NCI-H128 (cell line): Measurements from ENCODE around the gene MCL1.
"Not testable (repeated sequence)": the region's sequence is repeated elsewhere in the genome, so short reads cannot be mapped to it uniquely, and the experiment has no call there.

Experiments used
- DNase-seq: peaks from one replicate; lab custom pipeline; 2025; ENCODE audit not compliant: unreplicated experiment; lab: John Stamatoyannopoulos, UW

The MCL1 gene

DNA sequence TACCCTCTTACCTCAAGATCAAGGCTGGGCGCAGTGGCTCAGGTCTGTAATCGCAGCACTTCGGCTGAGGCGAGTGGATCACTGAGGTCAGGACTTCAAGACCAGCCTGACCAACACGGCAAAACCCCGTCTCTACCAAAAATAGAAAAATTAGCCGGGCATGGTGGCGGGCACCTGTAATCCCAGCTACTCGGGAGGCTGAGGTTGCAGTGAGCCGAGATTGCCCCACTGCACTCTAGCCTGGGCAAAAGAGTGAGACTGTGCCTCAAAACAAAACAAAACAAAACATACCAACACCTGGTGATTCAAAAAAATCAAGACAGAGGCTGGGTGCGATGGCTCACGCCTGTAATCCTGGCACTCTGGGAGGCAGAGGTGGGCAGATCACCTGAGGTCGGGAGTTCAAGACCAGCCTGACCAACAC lies 5.8 kb downstream of the MCL1 start:
- DNase-seq = not testable (repeated sequence)

DNA sequence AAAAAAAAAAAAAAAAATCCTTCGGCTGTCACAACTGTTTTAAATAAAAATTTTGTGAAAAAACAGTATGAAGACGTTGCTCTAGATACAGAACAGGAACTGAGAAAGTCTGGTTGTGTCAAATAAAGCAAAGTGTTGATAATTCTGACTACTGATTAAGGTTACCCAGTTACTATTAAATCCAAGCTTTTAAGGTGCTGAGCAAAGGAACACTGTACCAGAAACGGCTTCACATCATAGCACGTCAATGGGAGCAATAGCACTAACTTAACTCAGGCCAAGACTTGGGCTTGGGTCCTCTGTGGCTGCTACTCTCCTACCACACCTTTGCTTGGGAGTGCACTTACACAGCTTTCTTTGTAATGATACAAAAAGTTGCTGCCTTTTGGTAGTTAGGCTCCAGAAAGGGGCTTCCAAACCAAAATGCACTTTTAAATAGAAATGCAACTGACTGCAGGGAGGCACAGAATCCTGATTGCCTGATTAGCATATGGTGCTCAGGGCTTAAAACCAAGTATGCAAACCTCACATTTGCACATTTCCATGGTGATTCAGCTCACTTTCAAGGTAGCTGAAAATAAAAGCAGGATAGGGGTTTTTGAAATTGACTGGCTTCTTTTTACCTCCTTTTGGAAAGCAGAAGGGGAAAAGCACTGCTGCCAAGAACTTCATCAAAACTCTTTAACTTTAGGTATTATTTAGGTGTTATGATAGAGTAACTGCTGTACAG lies 6.3 kb downstream of the MCL1 start:
- DNase-seq = no peak

GRCh38 chr1:150568594-150568966 lies 10.8 kb downstream of the MCL1 start:
- DNase-seq = no peak

GRCh38 chr1:150567717-150568593 lies 11.5 kb downstream of the MCL1 start:
- no peak for DNase-seq

GRCh38 chr1:150567341-150567716 lies 12.1 kb downstream of the MCL1 start:
- DNase-seq = no peak

- DNase-seq = no peak
These were observed 12.6 kb downstream of the MCL1 start for GRCh38 chr1:150566589-150567340.

GRCh38 chr1:150565240-150565991 lies 14.0 kb downstream of the MCL1 start:
- not testable (repeated sequence) for DNase-seq

DNA sequence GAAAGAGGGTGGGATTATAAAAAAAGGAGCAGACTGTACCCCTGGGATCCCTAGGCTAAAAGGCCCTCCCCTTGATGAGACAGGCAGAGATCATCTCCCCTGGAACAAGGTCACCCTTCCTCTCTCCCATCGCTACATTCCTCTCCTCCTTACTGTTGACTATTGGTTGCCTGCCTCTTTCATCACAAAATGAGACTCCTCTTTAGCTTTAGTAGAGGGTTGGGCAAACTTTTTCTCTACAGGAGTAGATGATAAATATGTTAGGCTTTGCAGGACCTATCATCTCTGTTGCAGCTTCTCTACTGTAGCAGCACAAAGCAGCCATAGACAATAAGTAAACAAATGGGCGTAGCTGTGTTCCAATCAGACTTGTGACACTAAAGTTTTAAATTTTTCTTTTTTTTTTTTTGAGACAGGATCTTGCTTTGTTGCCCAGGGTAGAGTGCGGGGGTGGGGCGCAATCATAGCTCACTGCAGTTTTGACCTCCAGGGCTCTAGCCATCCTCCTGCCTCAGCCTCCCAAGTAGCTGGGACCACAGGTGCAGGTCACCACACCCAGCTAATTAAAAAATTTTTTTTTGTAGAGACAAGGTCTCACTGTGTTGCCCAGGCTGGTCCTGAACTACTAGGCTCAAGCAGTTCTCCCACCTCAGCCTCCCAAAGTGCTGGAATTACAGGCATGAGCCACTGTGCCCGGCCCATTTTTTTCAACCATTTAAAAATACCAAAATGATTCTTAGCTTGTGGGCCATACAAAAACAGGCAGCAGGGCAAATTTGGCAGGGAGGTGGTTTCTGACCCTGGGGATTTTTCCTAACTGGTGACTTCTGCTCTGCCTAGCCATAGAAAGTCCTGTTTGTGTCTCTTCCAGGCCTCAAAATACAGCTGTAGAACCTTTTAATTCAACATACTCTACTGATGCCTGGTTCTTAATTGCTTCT lies 15.1 kb downstream of the MCL1 start:
- DNase-seq = no peak

- DNase-seq = no peak
These were observed 15.9 kb downstream of the MCL1 start for GRCh38 chr1:150563340-150564038.

DNA sequence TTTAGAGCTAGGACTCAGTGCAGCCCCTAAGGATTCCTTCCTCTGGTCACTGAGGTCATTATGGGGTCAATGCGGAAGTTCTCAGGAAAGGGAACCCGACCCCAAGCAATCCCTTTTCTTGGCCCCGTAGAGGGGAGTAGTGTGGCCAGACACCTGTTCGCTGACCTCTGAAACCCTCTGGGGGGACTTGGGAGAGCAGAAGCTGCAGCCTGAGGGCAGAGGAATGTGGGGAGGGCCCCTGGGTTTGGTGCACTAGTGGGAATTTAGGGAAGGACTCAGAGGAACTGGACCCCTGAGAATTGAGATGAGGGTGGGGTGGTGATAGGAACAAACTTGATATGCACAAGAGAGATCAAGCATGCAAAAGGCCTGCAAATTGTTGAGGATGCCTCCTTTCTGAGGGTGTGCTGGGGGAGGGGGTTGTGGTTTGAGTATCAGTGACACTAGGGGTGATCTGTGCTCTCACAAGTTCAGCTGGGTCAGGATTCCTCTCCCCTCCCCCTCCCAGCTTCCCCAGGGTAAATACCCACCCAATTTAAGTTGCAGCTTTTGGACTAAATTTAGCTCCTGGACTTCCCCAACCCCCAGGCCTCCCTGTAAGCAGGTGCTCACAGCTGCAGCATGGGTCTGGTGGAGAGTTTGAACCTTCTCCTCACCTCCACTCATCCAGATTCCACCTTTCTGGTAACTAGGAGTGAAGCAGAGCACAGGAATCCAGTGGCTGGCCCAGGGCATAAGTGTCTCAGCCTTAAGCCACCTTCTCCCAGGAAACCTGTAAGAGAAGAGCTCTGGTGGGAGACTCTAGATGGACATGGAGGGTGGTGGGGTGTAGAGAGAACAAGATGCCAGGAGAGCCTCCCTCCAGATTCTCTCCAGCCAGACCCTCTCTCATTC lies 16.7 kb downstream of the MCL1 start:
- no peak for DNase-seq

- peak; percentile 62 for DNase-seq
These were observed 17.4 kb downstream of the MCL1 start for GRCh38 chr1:150561974-150562445.

DNA sequence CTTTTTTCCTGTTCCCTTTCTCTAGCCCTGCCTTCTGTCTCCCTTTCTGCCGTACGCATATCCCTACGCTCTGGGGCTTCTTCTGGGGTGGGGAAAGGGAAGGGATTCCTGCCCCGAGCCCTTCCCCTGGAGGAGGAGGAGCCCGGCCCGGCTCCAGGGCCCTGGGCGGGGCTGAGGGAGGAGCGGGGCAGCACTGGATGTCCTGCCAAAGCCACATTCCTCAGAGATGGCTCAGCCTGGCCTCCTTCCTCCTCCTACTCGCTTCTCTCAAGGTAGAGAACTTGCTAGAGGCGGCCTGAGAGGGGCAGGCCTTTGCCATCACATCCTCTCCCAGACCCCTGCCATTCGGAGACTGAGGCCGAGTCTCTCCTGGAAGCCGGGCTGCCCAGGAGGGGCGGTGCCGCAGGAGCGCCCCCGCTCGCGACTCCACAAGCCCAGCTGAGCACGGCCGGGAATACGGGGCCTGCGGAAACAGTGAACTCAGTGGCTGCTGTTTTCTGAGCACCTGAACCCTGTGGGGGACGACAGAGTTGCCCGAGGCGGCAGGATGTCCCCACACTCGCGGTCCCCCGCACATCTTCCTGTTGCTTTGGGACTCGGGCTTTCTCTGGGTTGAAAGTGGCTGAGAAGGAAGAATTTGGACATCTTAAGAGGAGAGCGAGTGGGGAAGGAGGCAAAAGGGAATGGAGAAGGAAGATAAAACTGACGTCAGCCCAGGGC lies 18.0 kb downstream of the MCL1 start:
- DNase-seq = peak; percentile 67

- peak; percentile 79 for DNase-seq
These were observed 18.7 kb downstream of the MCL1 start for GRCh38 chr1:150560576-150561253.

DNA sequence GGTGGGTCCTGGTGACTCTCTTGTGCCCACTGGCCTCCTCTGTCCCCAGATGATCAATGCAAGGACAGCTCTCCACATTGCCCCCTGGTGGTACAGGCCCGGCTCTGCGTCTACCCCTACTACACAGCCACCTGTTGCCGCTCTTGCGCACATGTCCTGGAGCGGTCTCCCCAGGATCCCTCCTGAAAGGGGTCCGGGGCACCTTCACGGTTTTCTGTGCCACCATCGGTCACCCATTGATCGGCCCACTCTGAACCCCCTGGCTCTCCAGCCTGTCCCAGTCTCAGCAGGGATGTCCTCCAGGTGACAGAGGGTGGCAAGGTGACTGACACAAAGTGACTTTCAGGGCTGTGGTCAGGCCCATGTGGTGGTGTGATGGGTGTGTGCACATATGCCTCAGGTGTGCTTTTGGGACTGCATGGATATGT lies 19.4 kb downstream of the MCL1 start:
- peak; percentile 33 for DNase-seq

GRCh38 chr1:150559656-150560010 lies 19.8 kb downstream of the MCL1 start:
- DNase-seq = no peak

- no peak for DNase-seq
These were observed 20.4 kb downstream of the MCL1 start for GRCh38 chr1:150558761-150559655.
